Activated CD4-positive, alpha-beta T cell treated with anti-CD3 and anti-CD28 coated beads, Interleukin-2, amount 10 ng/mL, durations not matched to agents 24 days and 14 days (primary cell): Measurements from ENCODE around the gene PGR. TPM values are rescaled to one million over a fixed set of nuclear protein-coding genes. Genes with fewer than 3 reads are reported as not detected.

Experiments used
- DNase-seq: peaks from one replicate; pipeline ENCODE4 v3.0.0; 2022
- H3K27ac Mint-ChIP-seq: one replicate; pipeline ENCODE4 v1.8.0; 2022; ENCODE audit warnings: mild to moderate bottlenecking, mixed read lengths
- H3K27me3 Mint-ChIP-seq: one replicate; pipeline ENCODE4 v1.8.0; 2022; ENCODE audit warnings: mixed read lengths
- H3K36me3 Mint-ChIP-seq: one replicate; pipeline ENCODE4 v1.8.0; 2022; ENCODE audit warnings: low read depth, mild to moderate bottlenecking, mixed read lengths
- H3K4me1 Mint-ChIP-seq: one replicate; pipeline ENCODE4 v1.8.0; 2021; ENCODE audit warnings: mixed read lengths
- H3K4me3 Mint-ChIP-seq: one replicate; pipeline ENCODE4 v1.8.0; 2022; ENCODE audit warnings: mild to moderate bottlenecking, moderate library complexity, mixed read lengths
- H3K9me3 Mint-ChIP-seq: one replicate; pipeline ENCODE4 v1.8.0; 2021; ENCODE audit warnings: mixed read lengths
- intact Hi-C: fragments of 100-400 bp; cut with micrococcal nuclease; formaldehyde crosslinking; loops from one replicate; pipeline ENCODE4 v1.15.1; 2023
- total RNA-seq: library from RNA; stranded (reverse); gene quantifications from 2 replicates; pipeline ENCODE4 v1.2.3, GENCODE V29; 2022

PGR gene
- total RNA-seq, 1 donor from 2014 or later = not detected

GRCh38 chr11:101011881-101012280, 117.7 kb downstream of the PGR start:
- DNase-seq = no peak
- H3K27ac Mint-ChIP-seq = no peak overlapping the region
- no peak overlapping the region for H3K4me3 Mint-ChIP-seq
- no peaks in the 10 kb centered on the region for H3K36me3 Mint-ChIP-seq
- no peaks in the 10 kb centered on the region for H3K27me3 Mint-ChIP-seq
- no peaks in the 10 kb centered on the region for H3K4me1 Mint-ChIP-seq
- no peaks in the 10 kb centered on the region for H3K9me3 Mint-ChIP-seq
- intact Hi-C loops = no loop called here

GRCh38 chr11:101010899-101011298, 118.7 kb downstream of the PGR start:
- intact Hi-C loops = no loop called here
- Mint-ChIP-seq H3K4me3 (no peak overlapping the region), H3K36me3 (no peaks in the 10 kb centered on the region), H3K27ac (no peak overlapping the region), H3K4me1 (no peaks in the 10 kb centered on the region), H3K9me3 (no peaks in the 10 kb centered on the region), H3K27me3 (no peaks in the 10 kb centered on the region)
- DNase-seq = no peak

DNA sequence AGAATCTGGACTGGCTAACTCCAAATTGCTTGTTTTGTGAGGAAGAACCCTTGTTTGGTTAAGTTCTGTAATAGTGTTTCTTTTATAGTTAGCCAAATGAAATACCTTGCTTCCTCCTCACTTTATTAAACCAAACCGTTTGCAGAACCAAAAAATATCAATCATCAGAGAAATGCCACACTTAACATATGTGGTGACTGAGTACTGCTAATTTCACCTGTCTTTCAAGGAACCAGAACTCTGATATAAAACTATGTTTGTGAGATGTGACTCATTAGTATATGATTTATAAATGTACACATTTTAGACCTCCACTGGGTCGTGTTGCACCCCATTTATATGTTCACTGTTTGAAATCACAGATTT, 119.9 kb downstream of the PGR start:
- H3K27me3 Mint-ChIP-seq = no peaks in the 10 kb centered on the region
- intact Hi-C loops = no loop called here
- no peaks in the 10 kb centered on the region for H3K4me1 Mint-ChIP-seq
- no peaks in the 10 kb centered on the region for H3K36me3 Mint-ChIP-seq
- no peak overlapping the region for H3K4me3 Mint-ChIP-seq
- H3K27ac Mint-ChIP-seq = no peak overlapping the region
- DNase-seq = no peak
- no peaks in the 10 kb centered on the region for H3K9me3 Mint-ChIP-seq

DNA sequence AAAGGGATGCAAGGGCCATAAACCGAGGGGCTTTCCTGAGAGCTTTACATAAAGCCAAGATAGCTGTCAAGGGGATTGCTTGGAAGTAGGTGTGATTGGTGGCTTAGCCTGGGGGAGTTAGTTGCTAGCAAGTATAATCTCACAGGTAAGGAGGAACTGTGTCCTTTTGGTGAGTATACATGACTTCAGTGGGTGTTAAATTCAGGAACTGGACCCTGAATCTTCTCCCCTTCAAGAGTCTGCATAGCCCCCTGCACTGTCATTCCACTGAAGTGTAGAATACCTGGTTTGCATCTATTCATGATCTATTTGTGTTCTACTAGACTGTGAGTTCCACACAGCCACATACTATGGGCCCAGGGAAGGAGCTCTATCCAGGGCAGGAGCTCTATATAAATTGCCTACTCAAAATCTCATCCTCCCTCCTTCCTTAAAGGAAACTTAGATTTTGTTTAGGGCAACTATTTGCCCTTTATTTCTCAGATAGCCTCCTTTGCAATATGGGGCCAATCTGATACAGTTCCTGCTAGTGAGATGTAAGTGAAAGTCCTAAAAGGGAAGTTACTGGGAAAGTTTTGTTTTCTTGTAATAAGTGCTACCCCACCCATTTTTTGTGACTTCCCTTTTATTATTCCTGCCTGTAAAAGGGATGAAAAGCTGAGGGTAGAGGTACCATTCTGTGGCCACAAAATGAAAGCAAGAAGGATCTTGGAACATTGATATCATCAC, 120.5 kb downstream of the PGR start:
- Mint-ChIP-seq H3K4me3 (no peak overlapping the region), H3K27ac (no peak overlapping the region), H3K9me3 (no peaks in the 10 kb centered on the region), H3K27me3 (no peaks in the 10 kb centered on the region), H3K36me3 (no peaks in the 10 kb centered on the region), H3K4me1 (no peaks in the 10 kb centered on the region)
- intact Hi-C loops = no loop called here
- no peak for DNase-seq

DNA sequence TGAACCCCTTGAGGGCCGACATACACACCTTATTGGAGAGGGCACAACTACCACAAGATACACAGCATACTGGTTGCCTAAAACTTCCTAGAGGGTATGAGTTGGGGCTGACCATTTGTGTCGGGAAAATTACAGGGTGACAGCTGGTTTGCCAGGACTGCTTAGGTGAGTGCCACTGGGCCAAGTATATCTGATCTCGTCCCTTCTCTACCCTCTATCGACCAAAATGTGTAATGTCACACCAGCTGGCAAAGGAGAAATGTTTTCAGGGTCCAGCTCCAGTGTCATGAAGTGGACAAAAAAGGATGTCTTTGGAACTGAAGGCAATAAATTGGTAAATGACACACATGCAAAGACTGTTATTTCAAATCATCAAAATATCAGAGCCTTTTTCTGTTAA, 126.1 kb downstream of the PGR start:
- Mint-ChIP-seq H3K4me1 (no peaks in the 10 kb centered on the region), H3K36me3 (no peaks in the 10 kb centered on the region), H3K27me3 (no peaks in the 10 kb centered on the region), H3K4me3 (no peak overlapping the region), H3K9me3 (no peaks in the 10 kb centered on the region), H3K27ac (no peak overlapping the region)
- intact Hi-C loops = no loop called here
- DNase-seq = no peak

GRCh38 chr11:100999756-101000155, 129.9 kb downstream of the PGR start:
- Mint-ChIP-seq H3K4me1 (no peaks in the 10 kb centered on the region), H3K27me3 (no peaks in the 10 kb centered on the region), H3K36me3 (no peaks in the 10 kb centered on the region), H3K4me3 (no peak overlapping the region), H3K9me3 (no peaks in the 10 kb centered on the region), H3K27ac (no peak overlapping the region)
- DNase-seq = no peak
- intact Hi-C loops = no loop called here

DNA sequence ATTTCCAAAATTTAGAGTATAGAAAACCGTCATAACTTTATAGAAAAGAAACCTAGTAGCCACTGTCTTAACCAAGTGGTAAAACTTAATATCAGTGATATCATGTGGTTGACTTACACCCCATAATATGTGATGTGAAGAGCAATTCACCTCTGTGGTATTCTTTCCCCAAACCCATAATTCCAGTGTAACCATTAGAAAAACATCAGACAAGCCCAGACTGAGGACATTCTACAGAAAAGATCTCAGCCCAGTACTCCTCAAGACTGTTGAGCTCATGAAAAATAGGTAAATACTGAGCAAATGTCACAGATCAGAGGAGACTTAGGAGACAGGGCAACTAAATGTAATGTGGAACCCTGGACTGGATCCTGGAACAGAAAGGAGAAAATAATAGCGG, 134.6 kb downstream of the PGR start:
- intact Hi-C loops = no loop called here

DNA sequence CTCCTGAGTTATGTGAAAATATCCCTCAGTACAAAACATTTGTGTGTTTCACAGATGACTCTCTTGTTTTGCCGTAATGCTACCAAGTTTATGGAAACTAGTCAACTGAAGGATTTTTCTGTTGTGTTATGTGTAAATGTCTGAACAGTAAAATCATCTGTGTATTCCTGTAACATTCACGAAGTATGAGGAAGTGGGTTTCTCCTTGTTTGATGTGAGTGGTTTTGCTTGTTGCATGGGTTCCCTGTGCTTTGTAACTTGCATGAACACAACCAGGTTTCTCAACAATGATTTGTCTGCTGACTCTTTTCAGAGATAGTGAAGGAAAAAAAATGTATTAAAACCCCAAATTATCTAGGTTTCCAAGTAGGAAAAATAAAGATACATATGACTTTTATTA, 138.1 kb downstream of the PGR start:
- intact Hi-C loops = no loop called here
- H3K4me3 Mint-ChIP-seq = no peak overlapping the region
- H3K27me3 Mint-ChIP-seq = no peaks in the 10 kb centered on the region
- no peaks in the 10 kb centered on the region for H3K9me3 Mint-ChIP-seq
- H3K4me1 Mint-ChIP-seq = no peaks in the 10 kb centered on the region
- no peak overlapping the region for H3K27ac Mint-ChIP-seq
- no peak for DNase-seq
- no peaks in the 10 kb centered on the region for H3K36me3 Mint-ChIP-seq

More for the DNA sequence above, 134.6 kb downstream of the PGR start:
- Mint-ChIP-seq H3K36me3 (no peaks in the 10 kb centered on the region), H3K9me3 (no peaks in the 10 kb centered on the region), H3K27ac (no peak overlapping the region), H3K4me1 (no peaks in the 10 kb centered on the region), H3K4me3 (no peak overlapping the region), H3K27me3 (no peaks in the 10 kb centered on the region)
- no peak for DNase-seq

DNA sequence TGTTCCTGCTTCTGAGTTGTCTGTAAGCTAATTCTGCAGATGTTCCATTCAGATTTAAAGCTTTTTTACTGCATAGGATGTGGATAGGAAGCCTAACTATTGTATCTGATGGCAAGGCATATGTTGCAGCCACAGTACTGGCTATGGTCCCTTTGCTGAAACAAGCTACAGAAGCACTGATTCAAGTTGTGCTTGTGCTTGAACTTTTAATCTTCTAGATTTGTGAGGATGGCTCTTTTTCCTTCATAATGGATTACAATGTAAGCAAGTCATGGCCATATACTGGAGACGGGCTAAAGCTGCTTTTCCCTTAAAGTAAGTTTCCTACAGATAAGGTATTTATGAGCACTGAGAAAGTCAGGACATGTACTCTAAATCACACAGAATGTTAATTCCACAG, 138.7 kb downstream of the PGR start:
- intact Hi-C loops = no loop called here
- Mint-ChIP-seq H3K4me3 (no peak overlapping the region), H3K36me3 (no peaks in the 10 kb centered on the region), H3K27ac (no peak overlapping the region), H3K4me1 (no peaks in the 10 kb centered on the region), H3K9me3 (no peaks in the 10 kb centered on the region), H3K27me3 (no peaks in the 10 kb centered on the region)
- no peak for DNase-seq

- Mint-ChIP-seq H3K27me3 (no peaks in the 10 kb centered on the region), H3K36me3 (no peaks in the 10 kb centered on the region), H3K9me3 (no peaks in the 10 kb centered on the region), H3K4me1 (no peaks in the 10 kb centered on the region), H3K27ac (no peak overlapping the region), H3K4me3 (no peak overlapping the region)
- intact Hi-C loops = no loop called here
- no peak for DNase-seq
Measured at GRCh38 chr11:100984668-100985067, 144.9 kb downstream of the PGR start.

DNA sequence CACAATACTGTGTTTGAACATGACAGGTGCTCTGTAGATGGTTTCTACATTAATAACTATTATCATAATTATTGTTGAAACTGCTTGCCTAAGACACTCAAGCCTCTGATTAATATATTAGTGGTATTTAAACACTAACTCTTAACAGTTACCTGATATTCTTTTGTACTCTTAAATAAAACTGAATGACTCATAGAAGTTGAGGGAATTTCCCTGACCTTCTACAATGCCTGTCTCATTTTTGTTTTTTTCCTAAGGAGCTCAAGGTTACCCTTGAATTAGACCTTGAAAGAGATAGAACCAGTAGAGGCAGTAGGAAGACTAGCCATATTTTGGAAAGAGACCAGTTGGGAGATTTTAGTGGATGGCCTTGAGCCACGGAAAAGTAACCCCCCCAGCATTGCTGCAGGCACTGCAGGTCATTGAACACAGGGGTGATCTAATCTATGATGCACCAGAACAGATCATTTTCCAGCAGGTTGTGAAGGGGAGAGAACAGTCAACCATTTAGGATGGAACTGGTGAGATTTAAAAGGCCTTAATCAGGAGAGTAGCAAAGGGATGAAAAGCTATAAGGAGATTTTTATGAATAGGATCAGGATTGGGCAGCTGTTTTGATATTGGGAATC, 148.3 kb downstream of the PGR start:
- Mint-ChIP-seq H3K27me3 (no peaks in the 10 kb centered on the region), H3K9me3 (no peaks in the 10 kb centered on the region), H3K4me1 (no peaks in the 10 kb centered on the region), H3K27ac (no peak overlapping the region), H3K4me3 (no peak overlapping the region), H3K36me3 (no peaks in the 10 kb centered on the region)
- no peak for DNase-seq
- intact Hi-C loops = no loop called here

DNA sequence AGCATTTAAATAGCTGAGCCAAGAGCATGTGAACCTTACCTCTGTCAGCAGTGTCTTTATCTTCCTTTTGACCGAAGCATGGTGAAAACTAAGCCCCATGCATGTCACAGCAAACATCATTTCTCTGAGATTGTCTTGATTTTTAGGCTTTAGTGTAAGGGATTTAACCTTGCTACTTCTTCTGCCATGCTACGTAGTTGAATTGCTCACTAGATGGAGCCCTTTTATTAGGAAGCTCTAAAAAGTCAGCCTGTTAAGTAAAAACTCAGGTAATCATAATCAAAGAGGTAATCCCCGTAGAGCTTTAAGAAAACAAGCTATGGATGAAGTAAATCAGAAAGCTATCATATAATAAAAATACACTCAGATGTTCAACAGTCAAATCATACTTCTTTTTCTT, 149.5 kb downstream of the PGR start:
- H3K36me3 Mint-ChIP-seq = no peaks in the 10 kb centered on the region

More for the DNA sequence above, 149.5 kb downstream of the PGR start:
- no peaks in the 10 kb centered on the region for H3K9me3 Mint-ChIP-seq
- no peak overlapping the region for H3K4me3 Mint-ChIP-seq
- no peak for DNase-seq
- H3K27me3 Mint-ChIP-seq = no peaks in the 10 kb centered on the region
- no peaks in the 10 kb centered on the region for H3K4me1 Mint-ChIP-seq
- no peak overlapping the region for H3K27ac Mint-ChIP-seq
- intact Hi-C loops = no loop called here
